Thyroid gland (tissue), 4 donors: ENCODE data around the gene TRPT1. TPM values are rescaled to one million over a fixed set of nuclear protein-coding genes. Genes with fewer than 3 reads are reported as not detected.

Experiments used
- DNase-seq, 2 donors: peaks; one replicate each; pipeline ENCODE4 v3.0.0-alpha.2; 2019
- H3K27ac ChIP-seq, 3 donors: fragments of 200-600 bp; sonication (generic); 1 replicate in 2 of 3; 2 replicates in 1 of 3; pipeline ENCODE4 v1.5.1; 2016 to 2019; ENCODE audit warnings: mild to moderate bottlenecking in 1 of 3, moderate library complexity in 1 of 3
- H3K27me3 ChIP-seq: fragments of 200-600 bp; sonication (generic); one replicate; pipeline ENCODE4 v1.5.1; 2019
- H3K36me3 ChIP-seq, 2 donors: fragments of 200-600 bp; sonication (generic); one replicate each; pipeline ENCODE4 v1.5.1; 2016 to 2019
- H3K4me1 ChIP-seq, 2 donors: fragments of 200-600 bp; sonication (generic); one replicate each; pipeline ENCODE4 v1.5.1; 2017 to 2019
- H3K4me3 ChIP-seq, 3 donors: fragments of 200-600 bp; sonication (generic); replicated peaks in 1 of 3; 1 replicate in 2 of 3; 2 replicates in 1 of 3; pipeline ENCODE4 v1.5.1; 2016; ENCODE audit warnings: mild to moderate bottlenecking in 1 of 3
- H3K9me3 ChIP-seq: fragments of 200-600 bp; sonication (generic); one replicate; pipeline ENCODE4 v1.5.1; 2017
- POLR2A ChIP-seq, 2 donors: fragments of 450-650 bp; IDR thresholded peaks; one replicate each; pipeline ENCODE4 v1.6.1; 2017; ENCODE audit warnings: antibody characterized with exemption in 2 of 2, mild to moderate bottlenecking in 2 of 2, moderate library complexity in 1 of 2
- WGBS, 2 donors: methylation state at CpG; one replicate each; pipeline ENCODE4 v1.1.5; 2017; 5-methylcytosine and 5-hydroxymethylcytosine counted together
- intact Hi-C: fragments of 100-400 bp; cut with DNase I; formaldehyde crosslinking; loops from one replicate; pipeline ENCODE4 v1.15.1; 2023
- total RNA-seq, 4 donors: library from RNA; depleted of rRNA; stranded (reverse); fragments of >200 nt; gene quantifications; one replicate each; pipeline ENCODE4 v1.2.3, GENCODE V29; 2016
- TF ChIP-seq, protein P1 (sequence below), 6 experiments: fragments of 200-600 bp in 3 of 6; fragments of 450-650 bp in 3 of 6; sonication (generic) in 3 of 6; IDR thresholded peaks; one replicate each; pipeline ENCODE4 v1.5.1; 2016 to 2019; ENCODE audit warnings: antibody characterized with exemption in 6 of 6, mild to moderate bottlenecking in 2 of 6, inconsistent platforms in 1 of 6, moderate library complexity in 1 of 6

TRPT1 gene
- total RNA-seq, 4 donors from 2014 or later = 50.5 to 90.8 (median 65.9) TPM

DNA sequence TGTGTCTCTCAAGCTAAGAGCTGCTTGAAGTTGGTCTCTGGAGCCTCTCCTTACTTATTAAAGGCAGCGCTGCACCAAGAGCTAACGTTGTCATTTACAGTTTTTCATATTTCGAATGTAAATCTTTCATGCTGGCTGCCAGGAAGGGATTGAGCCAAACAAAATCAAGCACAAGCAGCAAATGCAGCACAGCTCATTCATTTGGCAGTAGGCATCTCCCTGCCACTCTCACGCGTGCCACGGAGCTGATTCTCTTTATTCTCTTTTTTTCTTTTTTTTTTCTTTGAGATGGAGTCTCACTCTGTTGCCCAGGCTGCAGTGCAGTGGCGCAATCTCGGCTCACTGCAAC, 7.0 kb upstream of the TRPT1 start:
- Histone ChIP-seq H3K27me3 (no peaks in the 10 kb centered on the region), H3K36me3 (peaks cover 7% of the 10 kb centered on the region in 2 donors), H3K9me3 (no peaks in the 10 kb centered on the region), H3K4me1 (peaks cover 34 to 56% of the 10 kb centered on the region in 2 donors), H3K4me3 (no peak overlapping the region), H3K27ac (no peak overlapping the region)
- DNase-seq = no peak
- TF ChIP-seq, protein P1, sequence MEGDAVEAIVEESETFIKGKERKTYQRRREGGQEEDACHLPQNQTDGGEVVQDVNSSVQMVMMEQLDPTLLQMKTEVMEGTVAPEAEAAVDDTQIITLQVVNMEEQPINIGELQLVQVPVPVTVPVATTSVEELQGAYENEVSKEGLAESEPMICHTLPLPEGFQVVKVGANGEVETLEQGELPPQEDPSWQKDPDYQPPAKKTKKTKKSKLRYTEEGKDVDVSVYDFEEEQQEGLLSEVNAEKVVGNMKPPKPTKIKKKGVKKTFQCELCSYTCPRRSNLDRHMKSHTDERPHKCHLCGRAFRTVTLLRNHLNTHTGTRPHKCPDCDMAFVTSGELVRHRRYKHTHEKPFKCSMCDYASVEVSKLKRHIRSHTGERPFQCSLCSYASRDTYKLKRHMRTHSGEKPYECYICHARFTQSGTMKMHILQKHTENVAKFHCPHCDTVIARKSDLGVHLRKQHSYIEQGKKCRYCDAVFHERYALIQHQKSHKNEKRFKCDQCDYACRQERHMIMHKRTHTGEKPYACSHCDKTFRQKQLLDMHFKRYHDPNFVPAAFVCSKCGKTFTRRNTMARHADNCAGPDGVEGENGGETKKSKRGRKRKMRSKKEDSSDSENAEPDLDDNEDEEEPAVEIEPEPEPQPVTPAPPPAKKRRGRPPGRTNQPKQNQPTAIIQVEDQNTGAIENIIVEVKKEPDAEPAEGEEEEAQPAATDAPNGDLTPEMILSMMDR (IDR thresholded peaks at IDR 0.05) = no peak
- no peak for TF ChIP-seq POLR2A (IDR thresholded peaks at IDR 0.05)
- intact Hi-C loops = no loop called here
- WGBS, 2 donors = 83 to 87% methylated on average over 8 of the region's 8 CpGs

DNA sequence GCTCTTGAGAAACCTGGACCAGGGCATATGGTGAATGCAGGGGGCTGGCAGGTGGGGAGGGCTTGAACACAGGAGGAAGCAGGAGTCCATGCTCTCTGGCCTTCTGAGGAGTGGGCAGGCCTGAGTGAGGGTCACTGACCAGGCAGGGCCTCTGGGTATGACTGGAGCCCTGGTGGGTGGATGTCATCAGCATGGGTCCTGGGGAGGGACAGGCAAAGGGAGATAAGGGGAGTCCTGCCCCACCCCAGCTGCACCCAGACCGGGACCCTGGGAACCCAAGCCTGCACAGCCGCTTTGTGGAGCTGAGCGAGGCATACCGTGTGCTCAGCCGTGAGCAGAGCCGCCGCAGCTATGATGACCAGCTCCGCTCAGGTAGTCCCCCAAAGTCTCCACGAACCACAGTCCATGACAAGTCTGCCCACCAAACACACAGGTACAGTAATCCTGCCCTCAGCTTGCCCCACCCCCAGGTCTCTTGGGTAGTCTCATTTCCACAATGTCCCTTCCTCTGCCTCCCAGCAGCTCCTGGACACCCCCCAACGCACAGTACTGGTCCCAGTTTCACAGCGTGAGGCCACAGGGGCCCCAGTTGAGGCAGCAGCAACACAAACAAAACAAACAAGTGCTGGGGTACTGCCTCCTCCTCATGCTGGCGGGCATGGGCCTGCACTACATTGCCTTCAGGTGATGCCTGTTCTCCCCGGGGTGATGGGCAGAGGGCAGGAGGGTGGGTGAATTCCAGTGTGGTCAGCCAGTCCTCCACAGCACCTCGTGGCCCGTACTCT, 6.4 kb upstream of the TRPT1 start:
- no peak overlapping the region for H3K4me3 ChIP-seq
- H3K27ac ChIP-seq = peak overlapping the region in 1 of 3 donors; percentile 17
- H3K36me3 ChIP-seq = peaks cover under 1 to 1% of the 10 kb centered on the region in 2 donors
- H3K27me3 ChIP-seq = no peaks in the 10 kb centered on the region
- H3K9me3 ChIP-seq = no peaks in the 10 kb centered on the region
- intact Hi-C loops = no loop called here
- 69 to 76% methylated on average over 15 of the region's 15 CpGs for WGBS, 2 donors
- DNase-seq = peak in 1 of 2 donors; percentile 34
- peaks cover 36 to 62% of the 10 kb centered on the region in 2 donors for H3K4me1 ChIP-seq
- TF ChIP-seq, protein P1 (IDR thresholded peaks at IDR 0.05) = no peak
- TF ChIP-seq POLR2A (IDR thresholded peaks at IDR 0.05) = no peak

DNA sequence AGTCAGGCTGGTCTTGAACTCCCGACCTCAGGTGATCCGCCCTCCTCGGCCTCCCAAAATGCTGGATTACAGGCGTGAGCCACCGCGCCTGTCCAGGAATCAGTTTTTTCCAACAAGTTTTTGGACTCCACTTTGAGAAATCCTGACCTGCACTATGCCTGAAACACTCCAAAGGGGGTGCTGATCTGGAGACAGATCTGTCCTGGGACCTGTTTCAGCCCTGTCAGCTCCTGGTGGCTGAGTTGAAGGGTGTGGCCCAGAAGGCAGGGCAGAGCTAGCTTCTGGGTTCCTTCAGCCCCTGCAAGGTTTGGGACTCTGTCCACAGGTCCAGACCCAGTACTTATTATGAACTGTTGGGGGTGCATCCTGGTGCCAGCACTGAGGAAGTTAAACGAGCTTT, 5.6 kb upstream of the TRPT1 start:
- H3K4me3 ChIP-seq = peak overlapping the region in 1 of 3 donors; percentile 54
- H3K4me1 ChIP-seq = peaks cover 44 to 70% of the 10 kb centered on the region in 2 donors
- H3K36me3 ChIP-seq = no peaks in the 10 kb centered on the region
- H3K27ac ChIP-seq = peak overlapping the region in 1 of 3 donors; percentile 17
- no peaks in the 10 kb centered on the region for H3K27me3 ChIP-seq
- WGBS, 2 donors = 82 to 87% methylated on average over 6 to 7 of the region's 7 CpGs
- DNase-seq = no peak
- TF ChIP-seq, protein P1 (IDR thresholded peaks at IDR 0.05) = no peak
- TF ChIP-seq POLR2A (IDR thresholded peaks at IDR 0.05) = no peak
- no peaks in the 10 kb centered on the region for H3K9me3 ChIP-seq
- intact Hi-C loops = no loop called here

GRCh38 chr11:64230985-64231365, 5.0 kb upstream of the TRPT1 start:
- no peak for DNase-seq
- Histone ChIP-seq H3K27ac (peak overlapping the region; percentile 72 to 90 (median 79)), H3K27me3 (no peaks in the 10 kb centered on the region), H3K36me3 (no peaks in the 10 kb centered on the region), H3K4me1 (peaks cover 46 to 69% of the 10 kb centered on the region in 2 donors), H3K4me3 (peak overlapping the region; percentile 54 to 83 (median 74)), H3K9me3 (no peaks in the 10 kb centered on the region)
- TF ChIP-seq POLR2A (IDR thresholded peaks at IDR 0.05) = no peak
- TF ChIP-seq, protein P1 (IDR thresholded peaks at IDR 0.05) = no peak
- intact Hi-C loops = no loop called here
- WGBS, 2 donors = 1 to 8% methylated on average over 8 of the region's 8 CpGs
